Measurements from ENCODE around the gene SP6.

Gene SP6

GRCh38 chr17:47853616-47854015 lies 2.7 kb upstream of the SP6 start:
- no peak for DNase-seq

- no peak for DNase-seq
Measured at GRCh38 chr17:47852113-47852949, 1.4 kb upstream of the SP6 start.

- DNase-seq, result no peak
Measured at GRCh38 chr17:47851764-47852112, 775 bp upstream of the SP6 start.

- DNase-seq, result no peak
Measured at GRCh38 chr17:47850373-47850691, 631 bp downstream of the SP6 start.

- no peak for DNase-seq
Measured at GRCh38 chr17:47848198-47848513, 2.8 kb downstream of the SP6 start.

GRCh38 chr17:47847341-47848197 lies 3.4 kb downstream of the SP6 start:
- DNase-seq, result no peak

- DNase-seq, result no peak
Measured at GRCh38 chr17:47846716-47847340, 4.1 kb downstream of the SP6 start.

- no peak for DNase-seq
Measured at GRCh38 chr17:47845716-47846075, 5.3 kb downstream of the SP6 start.

GRCh38 chr17:47844814-47845715 lies 5.9 kb downstream of the SP6 start:
- no peak for DNase-seq

- DNase-seq, result no peak
Measured at GRCh38 chr17:47844227-47844626, 6.7 kb downstream of the SP6 start.

GRCh38 chr17:47843391-47843730 lies 7.6 kb downstream of the SP6 start:
- no peak for DNase-seq

GRCh38 chr17:47841488-47842291 lies 9.3 kb downstream of the SP6 start:
- DNase-seq, result no peak

- DNase-seq, result peak; percentile 77
Measured at GRCh38 chr17:47840742-47841487, 10.0 kb downstream of the SP6 start, which contains the start of gene SCRN2. TSS of gene SCRN2 (minus strand) at chr17:47841273. CDS start at chr17:47840843, 430 bp downstream.

- no peak for DNase-seq
Measured at GRCh38 chr17:47840001-47840741, 10.8 kb downstream of the SP6 start.

- no peak for DNase-seq
Measured at GRCh38 chr17:47839071-47839470, 11.9 kb downstream of the SP6 start.

- DNase-seq, result no peak
Measured at GRCh38 chr17:47838636-47839035, 12.3 kb downstream of the SP6 start.

- no peak for DNase-seq
Measured at GRCh38 chr17:47837401-47838039, 13.4 kb downstream of the SP6 start.

GRCh38 chr17:47836601-47837000 lies 14.4 kb downstream of the SP6 start:
- DNase-seq, result no peak

GRCh38 chr17:47834756-47835155 lies 16.2 kb downstream of the SP6 start:
- DNase-seq, result no peak

GRCh38 chr17:47831934-47832327 lies 19.0 kb downstream of the SP6 start:
- no peak for DNase-seq
